ENCODE data around the gene CNTN6.

Gene CNTN6

DNA sequence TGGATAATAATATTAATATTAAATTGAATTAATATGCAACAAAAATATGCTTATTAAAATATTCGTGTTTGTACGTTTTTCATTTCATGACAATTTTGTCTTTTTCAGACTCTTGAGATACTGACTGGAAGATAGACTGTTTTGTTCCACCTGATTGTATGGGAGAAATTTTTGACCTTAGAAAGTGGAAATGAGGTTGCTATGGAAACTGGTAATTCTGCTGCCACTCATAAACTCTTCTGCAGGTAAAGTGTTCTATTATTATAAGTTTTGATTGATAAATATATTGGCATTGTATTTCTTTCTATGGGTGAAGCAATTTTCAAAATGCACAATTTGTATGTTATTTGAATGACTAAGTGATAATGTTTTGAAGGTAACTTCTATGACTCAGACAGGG lies 55.0 kb downstream of the CNTN6 start:
- no peak for DNase-seq (ENCODE audit: extremely low read depth, low read depth)

DNA sequence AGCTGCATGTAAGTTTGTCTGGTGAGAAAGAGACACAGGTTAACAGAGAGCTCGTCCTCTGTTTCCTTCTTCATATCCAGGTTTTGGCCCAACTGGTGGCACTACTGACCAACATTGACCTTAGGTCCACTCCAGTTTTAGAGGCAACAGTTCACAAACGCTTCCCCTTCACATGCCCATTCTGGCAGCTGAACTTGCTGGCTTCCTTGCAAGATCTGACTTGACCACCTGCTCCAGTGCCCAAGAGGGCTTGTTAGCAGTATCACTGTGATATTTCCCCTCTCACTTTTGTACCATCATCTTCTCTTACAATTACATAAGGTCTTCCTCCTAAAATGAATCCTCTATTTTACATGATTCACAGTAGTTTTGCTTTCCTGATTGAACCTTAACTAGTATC lies 71.3 kb downstream of the CNTN6 start:
- TF ChIP-seq, protein P1, sequence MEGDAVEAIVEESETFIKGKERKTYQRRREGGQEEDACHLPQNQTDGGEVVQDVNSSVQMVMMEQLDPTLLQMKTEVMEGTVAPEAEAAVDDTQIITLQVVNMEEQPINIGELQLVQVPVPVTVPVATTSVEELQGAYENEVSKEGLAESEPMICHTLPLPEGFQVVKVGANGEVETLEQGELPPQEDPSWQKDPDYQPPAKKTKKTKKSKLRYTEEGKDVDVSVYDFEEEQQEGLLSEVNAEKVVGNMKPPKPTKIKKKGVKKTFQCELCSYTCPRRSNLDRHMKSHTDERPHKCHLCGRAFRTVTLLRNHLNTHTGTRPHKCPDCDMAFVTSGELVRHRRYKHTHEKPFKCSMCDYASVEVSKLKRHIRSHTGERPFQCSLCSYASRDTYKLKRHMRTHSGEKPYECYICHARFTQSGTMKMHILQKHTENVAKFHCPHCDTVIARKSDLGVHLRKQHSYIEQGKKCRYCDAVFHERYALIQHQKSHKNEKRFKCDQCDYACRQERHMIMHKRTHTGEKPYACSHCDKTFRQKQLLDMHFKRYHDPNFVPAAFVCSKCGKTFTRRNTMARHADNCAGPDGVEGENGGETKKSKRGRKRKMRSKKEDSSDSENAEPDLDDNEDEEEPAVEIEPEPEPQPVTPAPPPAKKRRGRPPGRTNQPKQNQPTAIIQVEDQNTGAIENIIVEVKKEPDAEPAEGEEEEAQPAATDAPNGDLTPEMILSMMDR (IDR thresholded peaks at IDR 0.05; ENCODE audit: low read depth, low read length): no peak
- no peak for DNase-seq (ENCODE audit: extremely low read depth, low read depth)

More for the DNA sequence above, 55.0 kb downstream of the CNTN6 start:
- TF ChIP-seq, protein P1 (IDR thresholded peaks at IDR 0.05; ENCODE audit: low read depth, low read length): no peak

DNA sequence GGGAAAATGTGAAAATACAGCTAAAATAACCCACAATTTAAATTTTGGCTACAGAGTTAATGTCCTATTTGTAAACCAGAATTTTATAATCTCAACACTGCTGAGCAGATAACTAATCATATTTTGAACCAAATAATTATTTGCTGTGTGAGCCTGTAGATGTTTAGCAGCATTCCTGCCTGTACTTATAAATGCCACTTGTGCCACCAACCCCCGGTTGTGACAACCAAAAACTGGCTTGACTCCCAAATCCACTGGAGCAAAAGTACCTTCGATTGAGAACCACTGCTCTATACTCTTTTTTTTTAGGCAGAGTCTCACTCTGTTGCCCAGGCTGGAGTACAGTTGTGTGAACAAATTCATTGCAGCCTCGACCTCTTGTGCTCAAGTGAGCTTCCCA lies 78.5 kb downstream of the CNTN6 start:
- DNase-seq (ENCODE audit: extremely low read depth, low read depth): no peak
- TF ChIP-seq, protein P1 (IDR thresholded peaks at IDR 0.05; ENCODE audit: low read depth, low read length): no peak

DNA sequence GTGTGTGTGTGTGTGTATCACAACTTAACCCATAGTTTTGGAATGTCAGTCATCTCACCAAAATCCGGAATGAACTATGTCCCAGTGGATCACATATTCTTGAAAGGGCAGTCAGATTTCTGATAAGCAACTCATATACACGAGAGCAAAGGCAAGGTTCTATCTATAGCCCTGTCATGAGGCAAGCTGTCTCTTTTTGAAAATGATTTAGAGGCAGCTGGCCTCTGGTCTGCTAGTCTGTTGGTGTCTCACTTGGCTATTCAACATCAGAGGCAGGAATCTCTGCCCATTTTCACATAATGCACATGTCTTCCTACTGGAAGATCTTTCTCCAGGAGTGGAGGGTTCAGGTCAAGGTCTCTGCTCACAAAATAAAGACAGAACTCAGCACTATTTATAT lies 79.8 kb downstream of the CNTN6 start:
- DNase-seq (ENCODE audit: extremely low read depth, low read depth): no peak
- TF ChIP-seq, protein P1 (IDR thresholded peaks at IDR 0.05; ENCODE audit: low read depth, low read length): no peak

DNA sequence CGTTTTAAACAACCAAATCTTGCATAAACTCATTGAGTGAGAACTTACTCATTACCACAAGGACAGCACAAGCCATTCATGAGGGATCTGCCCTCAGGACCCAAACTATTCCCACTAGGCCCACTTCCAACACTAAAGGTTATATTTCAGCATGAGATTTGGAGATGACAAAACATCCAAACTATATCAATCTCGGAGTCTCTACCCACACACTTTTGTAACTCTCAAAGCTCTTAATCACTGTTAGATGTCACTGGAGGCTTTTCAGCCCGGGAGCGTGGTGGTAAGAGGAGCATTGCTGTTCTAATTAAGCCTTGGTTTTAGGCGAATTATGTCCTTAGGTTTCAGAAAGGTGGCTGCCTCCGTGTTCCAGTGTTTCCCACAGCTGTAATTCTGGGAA lies 86.3 kb downstream of the CNTN6 start:
- TF ChIP-seq, protein P1 (IDR thresholded peaks at IDR 0.05; ENCODE audit: low read depth, low read length): no peak
- no peak for DNase-seq (ENCODE audit: extremely low read depth, low read depth)

DNA sequence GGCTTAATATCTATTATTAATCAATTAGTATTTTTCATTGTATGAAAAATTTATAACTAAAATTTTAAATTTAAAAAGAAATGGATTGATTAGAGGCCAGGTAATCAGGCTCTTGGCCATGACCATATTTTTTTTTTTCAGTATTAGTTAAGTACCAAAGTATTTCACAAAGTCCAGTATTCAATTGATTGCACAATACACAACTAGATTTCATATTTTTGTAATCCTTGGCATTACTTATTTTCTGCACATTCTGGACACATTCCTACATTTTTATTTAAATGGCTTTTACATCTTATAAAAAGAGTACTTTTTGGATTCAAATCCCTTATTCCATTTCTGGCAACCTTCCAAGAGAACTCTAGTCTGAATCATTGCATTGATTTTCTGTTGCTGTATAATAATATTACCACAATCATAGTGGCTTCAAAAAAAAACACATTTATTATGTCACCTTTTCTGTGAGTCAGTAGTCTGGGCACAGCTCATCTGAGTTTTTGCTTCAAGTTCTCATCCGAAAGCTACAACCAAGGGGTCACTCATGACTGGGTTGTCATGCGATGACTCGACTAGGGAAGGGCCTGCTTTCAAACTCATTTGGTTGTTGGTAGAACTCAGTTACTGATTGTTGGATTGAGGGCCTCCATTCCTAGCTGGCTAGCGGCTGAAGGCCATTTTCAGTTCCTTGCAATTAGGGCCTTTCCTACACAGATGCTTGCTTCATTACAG lies 90.7 kb downstream of the CNTN6 start:
- TF ChIP-seq, protein P1 (IDR thresholded peaks at IDR 0.05; ENCODE audit: low read depth, low read length): no peak
- no peak for DNase-seq (ENCODE audit: extremely low read depth, low read depth)

DNA sequence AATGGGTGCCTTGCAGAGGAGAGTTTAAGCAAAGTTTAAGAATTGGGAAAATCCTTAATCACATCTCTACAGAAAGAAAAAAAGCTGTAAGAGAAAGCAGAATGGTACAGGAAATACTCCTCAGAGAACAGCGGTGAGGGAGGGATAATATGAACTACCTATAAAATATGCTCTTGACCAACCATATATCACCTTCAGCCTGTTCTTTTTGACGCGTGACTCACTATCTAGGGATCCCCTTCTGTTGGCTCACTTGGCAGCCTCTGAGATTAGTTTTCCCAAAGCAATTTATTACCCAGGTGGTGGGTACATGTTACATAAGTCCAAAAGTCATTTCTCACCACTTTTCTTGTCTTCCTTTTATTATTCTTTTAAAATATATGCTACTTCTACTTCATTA lies 97.7 kb downstream of the CNTN6 start:
- DNase-seq (ENCODE audit: extremely low read depth, low read depth): no peak
- TF ChIP-seq, protein P1 (IDR thresholded peaks at IDR 0.05; ENCODE audit: low read depth, low read length): no peak
